A673 (cell line): ENCODE measurements around the gene EPAS1. TPM values are rescaled to one million over a fixed set of nuclear protein-coding genes. Genes with fewer than 3 reads are reported as not detected.

Experiments
- BruUV-seq: library from RNA; stranded (reverse); fragments of 400-500 nt; replicated peaks from 2 replicates; lab custom pipeline; 2021; lab: Mats Ljungman, UMichigan
- CTCF ChIA-PET: fragments of 300-600 bp; sonication (Branson Sonifier 250); formaldehyde crosslinking; loops from one replicate; lab custom pipeline; 2022; ENCODE audit warnings: antibody characterized with exemption; lab: Charles Lee
- POLR2A ChIA-PET: fragments of 300-600 bp; sonication (Branson Sonifier 250); formaldehyde crosslinking; loops from one replicate; lab custom pipeline; 2022; ENCODE audit warnings: antibody characterized with exemption; ENCODE audit not compliant: low non-redundant PET; lab: Charles Lee
- DNase-seq: peaks from one replicate; pipeline ENCODE4 v3.0.0-alpha.2; 2015; ENCODE audit warnings: low spot score
- H3K27ac ChIP-seq: fragments of 200-600 bp; sonication (generic); 2 replicates; pipeline ENCODE4 v1.5.1; 2016; ENCODE audit warnings: mixed run types, low read depth, mild to moderate bottlenecking, mixed read lengths, antibody characterized with exemption, low read length; ENCODE audit not compliant: poor library complexity, severe bottlenecking
- H3K27me3 ChIP-seq: fragments of 200-600 bp; sonication (generic); replicated peaks from 2 replicates; pipeline ENCODE4 v1.6.1; 2017; ENCODE audit warnings: mixed run types, low read depth, mild to moderate bottlenecking, mixed read lengths, antibody characterized with exemption, low read length; ENCODE audit not compliant: insufficient read depth, poor library complexity
- H3K36me3 ChIP-seq: fragments of 200-600 bp; sonication (generic); 2 replicates; pipeline ENCODE4 v1.6.1; 2016; ENCODE audit warnings: mixed run types, mild to moderate bottlenecking, mixed read lengths, antibody characterized with exemption, low read length; ENCODE audit not compliant: insufficient read depth, poor library complexity, severe bottlenecking
- H3K4me1 ChIP-seq: fragments of 200-600 bp; sonication (generic); 2 replicates; pipeline ENCODE4 v1.6.1; 2017; ENCODE audit warnings: mixed run types, mild to moderate bottlenecking, mixed read lengths, antibody characterized with exemption, low read length; ENCODE audit not compliant: insufficient read depth, poor library complexity, severe bottlenecking
- H3K4me3 ChIP-seq: fragments of 200-600 bp; sonication (generic); 2 replicates; pipeline ENCODE4 v1.5.1; 2016; ENCODE audit warnings: low read depth, mixed run types, mild to moderate bottlenecking, mixed read lengths, low read length; ENCODE audit not compliant: poor library complexity, severe bottlenecking
- H3K9me3 ChIP-seq: fragments of 200-600 bp; sonication (generic); 2 replicates; pipeline ENCODE4 v1.6.1; 2016; ENCODE audit warnings: mixed run types, low read depth, mild to moderate bottlenecking, mixed read lengths, antibody characterized with exemption, low read length; ENCODE audit not compliant: poor library complexity, severe bottlenecking
- CTCF ChIP-seq: fragments of 300-800, 200-600 bp; sonication (generic); conservative IDR thresholded peaks from 2 replicates; pipeline ENCODE4 v1.5.1; 2017; ENCODE audit warnings: low read depth, mild to moderate bottlenecking, antibody characterized with exemption, low read length, moderate library complexity, mixed read lengths
- EZH2 ChIP-seq: fragments of 200-600 bp; sonication (generic); IDR thresholded peaks from 2 replicates; pipeline ENCODE4 v1.6.1; 2017; ENCODE audit warnings: borderline replicate concordance, low read depth, mild to moderate bottlenecking, mixed read lengths, antibody characterized with exemption, low read length; ENCODE audit not compliant: poor library complexity, severe bottlenecking
- intact Hi-C: fragments of 100-400 bp; cut with micrococcal nuclease; formaldehyde crosslinking; loops from one replicate; pipeline ENCODE4 v1.10.0; 2022; ENCODE audit not compliant: unreplicated experiment
- total RNA-seq: library from RNA; stranded (reverse); gene quantifications from 2 replicates; pipeline ENCODE4 v1.2.3, GENCODE V29; 2021

EPAS1 gene
- total RNA-seq, 1 experiment from 2014 or later: 0.41 TPM

DNA sequence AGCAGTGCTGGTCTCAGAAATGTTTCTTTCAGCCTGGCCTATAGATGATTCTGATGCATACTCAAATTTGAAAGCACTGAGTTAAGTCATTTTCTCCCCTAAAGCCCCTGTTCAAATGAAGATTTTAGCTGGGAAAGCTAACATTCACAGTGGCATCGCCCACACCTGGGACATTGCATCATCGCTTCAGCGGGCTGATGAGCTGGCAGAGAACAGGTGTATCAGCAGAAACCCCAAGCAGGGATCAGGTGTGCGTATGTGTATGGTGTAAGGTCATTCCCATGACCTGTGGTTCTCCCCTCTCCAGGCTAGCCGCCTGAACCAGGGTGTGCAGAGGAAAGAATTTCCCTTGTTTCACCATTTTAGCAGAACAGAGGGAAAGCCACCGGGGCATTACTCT lies 56.3 kb downstream of the EPAS1 start:
- POLR2A ChIA-PET: no interaction called here
- no peak for DNase-seq
- Histone ChIP-seq H3K27me3 (no peaks in the 10 kb centered on the region), H3K36me3 (no peaks in the 10 kb centered on the region), H3K27ac (no peak overlapping the region), H3K9me3 (no peaks in the 10 kb centered on the region), H3K4me3 (no peak overlapping the region), H3K4me1 (no peaks in the 10 kb centered on the region)
- CTCF ChIA-PET: no interaction called here
- no TSS peak for BruUV-seq
- TF ChIP-seq CTCF: no peak
- TF ChIP-seq EZH2: no peak
- intact Hi-C loops: no loop called here

DNA sequence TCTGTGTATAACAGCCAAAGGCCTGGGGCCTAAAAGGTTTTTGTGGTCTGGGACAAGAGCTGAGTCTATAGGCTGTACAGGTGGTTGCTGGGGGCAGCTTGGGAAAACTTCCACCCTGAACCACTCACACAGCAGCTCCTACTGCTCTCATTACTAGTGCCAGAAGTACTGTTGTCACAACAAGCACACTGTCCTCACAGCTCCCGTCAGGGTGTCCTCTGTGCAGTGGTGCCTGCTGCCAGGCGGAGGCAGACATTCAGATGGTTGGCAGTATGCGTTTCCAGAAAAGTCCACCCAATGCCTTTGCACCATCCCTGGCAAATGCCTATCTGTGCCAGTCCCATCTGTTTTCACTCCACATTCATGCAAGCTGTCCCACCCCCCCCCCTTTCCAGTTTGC lies 58.5 kb downstream of the EPAS1 start:
- H3K27ac ChIP-seq: no peak overlapping the region
- DNase-seq: no peak
- H3K36me3 ChIP-seq: no peaks in the 10 kb centered on the region
- no peak overlapping the region for H3K4me3 ChIP-seq
- CTCF ChIA-PET: no interaction called here
- no peak for TF ChIP-seq EZH2
- H3K27me3 ChIP-seq: no peaks in the 10 kb centered on the region
- intact Hi-C loops: no loop called here
- BruUV-seq: no TSS peak
- POLR2A ChIA-PET: interaction anchor here (0.7 kb wide), 1 partner anchor 167 kb away, joined by 3 read pairs; no protein-coding TSS in a partner anchor
- H3K4me1 ChIP-seq: no peaks in the 10 kb centered on the region
- no peaks in the 10 kb centered on the region for H3K9me3 ChIP-seq

DNA sequence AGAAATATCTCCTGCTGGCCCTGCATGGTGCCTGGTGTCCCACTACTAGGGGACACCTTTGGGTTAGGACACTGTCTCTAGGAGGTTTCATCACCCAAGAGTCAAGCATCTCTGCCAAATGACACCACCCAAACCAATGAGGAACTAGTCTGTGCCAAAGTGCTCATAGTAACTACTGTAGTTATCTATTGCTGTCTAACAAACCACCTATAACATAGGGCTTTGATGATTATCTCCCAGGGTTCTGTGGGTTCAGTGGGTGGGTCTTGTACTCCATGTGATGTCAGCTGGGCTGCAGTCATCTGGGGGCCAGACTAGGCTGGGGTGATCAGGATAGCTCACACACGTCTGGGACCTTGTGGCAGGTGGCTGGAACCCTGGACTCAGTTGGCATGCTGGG lies 59.8 kb downstream of the EPAS1 start:
- Histone ChIP-seq H3K27me3 (no peaks in the 10 kb centered on the region), H3K4me3 (no peak overlapping the region), H3K36me3 (no peaks in the 10 kb centered on the region), H3K9me3 (no peaks in the 10 kb centered on the region), H3K27ac (no peak overlapping the region), H3K4me1 (no peaks in the 10 kb centered on the region)
- BruUV-seq: no TSS peak
- intact Hi-C loops: no loop called here
- TF ChIP-seq EZH2 (no peak), CTCF (no peak)
- ChIA-PET POLR2A (no interaction called here), CTCF (no interaction called here)
- no peak for DNase-seq

GRCh38 chr2:46358713-46359112 lies 61.5 kb downstream of the EPAS1 start:
- ChIA-PET POLR2A (no interaction called here), CTCF (no interaction called here)
- Histone ChIP-seq H3K27me3 (no peaks in the 10 kb centered on the region), H3K4me1 (no peaks in the 10 kb centered on the region), H3K36me3 (no peaks in the 10 kb centered on the region), H3K9me3 (no peaks in the 10 kb centered on the region), H3K4me3 (no peak overlapping the region), H3K27ac (no peak overlapping the region)
- no TSS peak for BruUV-seq
- TF ChIP-seq EZH2 (no peak), CTCF (no peak)
- intact Hi-C loops: no loop called here
- no peak for DNase-seq
